K562 (cell line): Measurements from ENCODE around the gene AQR. TPM values are rescaled to one million over a fixed set of nuclear protein-coding genes. Genes with fewer than 3 reads are reported as not detected.

ENCODE experiments used
- CBX2 ChIP-seq: fragments of 200-600 bp; sonication (generic); IDR thresholded peaks from one replicate; pipeline ENCODE4 v1.6.1; 2012; ENCODE audit warnings: mild to moderate bottlenecking, low read length, inconsistent platforms; ENCODE audit not compliant: insufficient read depth, poor library complexity, severe bottlenecking
- SRSF1 ChIP-seq: fragments of 200-400 bp; formaldehyde crosslinking; IDR thresholded peaks from 2 replicates; pipeline ENCODE4 v1.6.1; 2017; ENCODE audit warnings: mild to moderate bottlenecking, low read depth, low read length, moderate library complexity
- STAT6 ChIP-seq: sonication (generic); formaldehyde crosslinking; IDR thresholded peaks from 2 replicates; pipeline ENCODE4 v1.8.1; 2023; ENCODE audit warnings: mild to moderate bottlenecking, missing genetic modification reagents
- ZEB2 ChIP-seq: fragments of 450-650 bp; IDR thresholded peaks from 2 replicates; pipeline ENCODE4 v1.6.1; 2016
- polyA plus RNA-seq, 8 experiments: library from polyadenylated mRNA; depleted of rRNA in 4 of 8; stranded (reverse) in 5 of 8; unstranded in 3 of 8; fragments of >200 nt; fragmentation: Nextera tagmentation in 2 of 8; fragmentation: Illumina TruSeq in 1 of 8; extraction: Ambion mirVana in 2 of 8; extraction: Trizol in 1 of 8; gene quantifications; 2 replicates each; pipeline versions ENCODE4 v1.2.1 to v1.2.3, GENCODE V29; 2011 to 2014; ENCODE audit warnings: inconsistent platforms in 1 of 8, missing spikeins in 1 of 8
- total RNA-seq, 7 experiments: library from RNA; depleted of rRNA in 6 of 7; stranded (reverse); fragments of >200 nt in 6 of 7; fragmentation: Illumina TruSeq in 2 of 7; extraction: Trizol in 2 of 7; gene quantifications; 2 replicates each; pipeline versions ENCODE4 v1.2.1 to v1.2.3, GENCODE V29; 2011 to 2021; ENCODE audit warnings: low replicate concordance in 1 of 7
- TF ChIP-seq, protein P1 (sequence below), 2 experiments: fragments of 450-650 bp; formaldehyde crosslinking in 1 of 2; IDR thresholded peaks; 2 replicates each; pipeline versions ENCODE4 v1.4.0 to v1.6.1; 2014 to 2020; ENCODE audit warnings: mild to moderate bottlenecking in 2 of 2, borderline replicate concordance in 1 of 2, low read depth in 1 of 2
- TF ChIP-seq, protein P2 (sequence below): IDR thresholded peaks from 3 replicates; pipeline ENCODE4 v1.6.1; 2011; ENCODE audit warnings: borderline replicate concordance, mild to moderate bottlenecking, moderate library complexity; ENCODE audit not compliant: insufficient read length; ENCODE audit errors: extremely low read depth

Gene AQR
- total and polyA plus RNA-seq, 9 of the 15 experiments (the other 6 are each of a cell fraction or from before 2014, with no cell fraction given): 22.0 to 62.9 (median 39.3) TPM

DNA sequence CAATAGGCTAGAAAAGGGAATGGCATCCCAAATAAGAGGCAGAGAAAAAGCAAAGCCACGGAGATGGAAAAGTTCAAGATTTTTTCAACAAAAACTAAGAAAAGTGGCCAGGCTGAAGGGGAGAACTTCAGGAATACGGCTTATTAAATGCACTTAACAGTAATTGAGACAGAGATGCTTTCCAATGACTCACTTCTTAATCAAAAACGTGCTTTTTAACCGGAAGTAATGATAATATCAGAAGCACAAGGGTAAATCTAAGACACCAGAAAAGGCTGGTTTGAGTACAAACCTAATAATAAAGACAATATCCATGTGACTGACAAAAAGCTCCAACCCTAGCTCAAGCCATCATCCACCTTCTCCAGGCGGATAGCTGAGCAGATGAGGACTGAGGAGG, 149.4 kb downstream of the AQR start (continued):
- TF ChIP-seq, protein P1, sequence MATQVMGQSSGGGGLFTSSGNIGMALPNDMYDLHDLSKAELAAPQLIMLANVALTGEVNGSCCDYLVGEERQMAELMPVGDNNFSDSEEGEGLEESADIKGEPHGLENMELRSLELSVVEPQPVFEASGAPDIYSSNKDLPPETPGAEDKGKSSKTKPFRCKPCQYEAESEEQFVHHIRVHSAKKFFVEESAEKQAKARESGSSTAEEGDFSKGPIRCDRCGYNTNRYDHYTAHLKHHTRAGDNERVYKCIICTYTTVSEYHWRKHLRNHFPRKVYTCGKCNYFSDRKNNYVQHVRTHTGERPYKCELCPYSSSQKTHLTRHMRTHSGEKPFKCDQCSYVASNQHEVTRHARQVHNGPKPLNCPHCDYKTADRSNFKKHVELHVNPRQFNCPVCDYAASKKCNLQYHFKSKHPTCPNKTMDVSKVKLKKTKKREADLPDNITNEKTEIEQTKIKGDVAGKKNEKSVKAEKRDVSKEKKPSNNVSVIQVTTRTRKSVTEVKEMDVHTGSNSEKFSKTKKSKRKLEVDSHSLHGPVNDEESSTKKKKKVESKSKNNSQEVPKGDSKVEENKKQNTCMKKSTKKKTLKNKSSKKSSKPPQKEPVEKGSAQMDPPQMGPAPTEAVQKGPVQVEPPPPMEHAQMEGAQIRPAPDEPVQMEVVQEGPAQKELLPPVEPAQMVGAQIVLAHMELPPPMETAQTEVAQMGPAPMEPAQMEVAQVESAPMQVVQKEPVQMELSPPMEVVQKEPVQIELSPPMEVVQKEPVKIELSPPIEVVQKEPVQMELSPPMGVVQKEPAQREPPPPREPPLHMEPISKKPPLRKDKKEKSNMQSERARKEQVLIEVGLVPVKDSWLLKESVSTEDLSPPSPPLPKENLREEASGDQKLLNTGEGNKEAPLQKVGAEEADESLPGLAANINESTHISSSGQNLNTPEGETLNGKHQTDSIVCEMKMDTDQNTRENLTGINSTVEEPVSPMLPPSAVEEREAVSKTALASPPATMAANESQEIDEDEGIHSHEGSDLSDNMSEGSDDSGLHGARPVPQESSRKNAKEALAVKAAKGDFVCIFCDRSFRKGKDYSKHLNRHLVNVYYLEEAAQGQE (IDR thresholded peaks at IDR 0.05; ENCODE audit: borderline replicate concordance): no peak
- TF ChIP-seq, protein P1 (CRISPR knock-in tag; IDR thresholded peaks at IDR 0.05; ENCODE audit: low read depth): no peak
- no peak for TF ChIP-seq CBX2
- no peak for TF ChIP-seq ZEB2
- TF ChIP-seq, protein P2, sequence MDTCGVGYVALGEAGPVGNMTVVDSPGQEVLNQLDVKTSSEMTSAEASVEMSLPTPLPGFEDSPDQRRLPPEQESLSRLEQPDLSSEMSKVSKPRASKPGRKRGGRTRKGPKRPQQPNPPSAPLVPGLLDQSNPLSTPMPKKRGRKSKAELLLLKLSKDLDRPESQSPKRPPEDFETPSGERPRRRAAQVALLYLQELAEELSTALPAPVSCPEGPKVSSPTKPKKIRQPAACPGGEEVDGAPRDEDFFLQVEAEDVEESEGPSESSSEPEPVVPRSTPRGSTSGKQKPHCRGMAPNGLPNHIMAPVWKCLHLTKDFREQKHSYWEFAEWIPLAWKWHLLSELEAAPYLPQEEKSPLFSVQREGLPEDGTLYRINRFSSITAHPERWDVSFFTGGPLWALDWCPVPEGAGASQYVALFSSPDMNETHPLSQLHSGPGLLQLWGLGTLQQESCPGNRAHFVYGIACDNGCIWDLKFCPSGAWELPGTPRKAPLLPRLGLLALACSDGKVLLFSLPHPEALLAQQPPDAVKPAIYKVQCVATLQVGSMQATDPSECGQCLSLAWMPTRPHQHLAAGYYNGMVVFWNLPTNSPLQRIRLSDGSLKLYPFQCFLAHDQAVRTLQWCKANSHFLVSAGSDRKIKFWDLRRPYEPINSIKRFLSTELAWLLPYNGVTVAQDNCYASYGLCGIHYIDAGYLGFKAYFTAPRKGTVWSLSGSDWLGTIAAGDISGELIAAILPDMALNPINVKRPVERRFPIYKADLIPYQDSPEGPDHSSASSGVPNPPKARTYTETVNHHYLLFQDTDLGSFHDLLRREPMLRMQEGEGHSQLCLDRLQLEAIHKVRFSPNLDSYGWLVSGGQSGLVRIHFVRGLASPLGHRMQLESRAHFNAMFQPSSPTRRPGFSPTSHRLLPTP: no peak
- TF ChIP-seq STAT6 (CRISPR knock-in tag): no peak
- TF ChIP-seq SRSF1: no peak
